COLO829 (cell line): Measurements from ENCODE around the gene BRCA1.
"Not testable (repeated sequence)": the region's sequence is repeated elsewhere in the genome, so short reads cannot be mapped to it uniquely, and the experiment has no call there.

ENCODE experiments used
- DNase-seq: peaks from one replicate; pipeline ENCODE4 v3.0.0; 2012; ENCODE audit warnings: low spot score

Gene BRCA1

GRCh38 chr17:43000894-43001293, 124.3 kb downstream of the BRCA1 start:
- DNase-seq: not testable (repeated sequence)

- no peak for DNase-seq
Measured at GRCh38 chr17:42999003-42999525, 126.1 kb downstream of the BRCA1 start.

- DNase-seq: peak; percentile 96
Measured at GRCh38 chr17:42997984-42998938, 126.9 kb downstream of the BRCA1 start, which contains the start of gene RPL27. Gene RPL27, plus strand, starts transcription at chr17:42998419. Its CDS starts 332 bp downstream, at chr17:42998751.

GRCh38 chr17:42997390-42997983, 127.7 kb downstream of the BRCA1 start:
- no peak for DNase-seq
